Measurements from ENCODE around the gene ZBTB7C. TPM values are rescaled to one million over a fixed set of nuclear protein-coding genes. Genes with fewer than 3 reads are reported as not detected.

ZBTB7C gene
- total RNA-seq, 1 donor from 2014 or later: 2.6 TPM

DNA sequence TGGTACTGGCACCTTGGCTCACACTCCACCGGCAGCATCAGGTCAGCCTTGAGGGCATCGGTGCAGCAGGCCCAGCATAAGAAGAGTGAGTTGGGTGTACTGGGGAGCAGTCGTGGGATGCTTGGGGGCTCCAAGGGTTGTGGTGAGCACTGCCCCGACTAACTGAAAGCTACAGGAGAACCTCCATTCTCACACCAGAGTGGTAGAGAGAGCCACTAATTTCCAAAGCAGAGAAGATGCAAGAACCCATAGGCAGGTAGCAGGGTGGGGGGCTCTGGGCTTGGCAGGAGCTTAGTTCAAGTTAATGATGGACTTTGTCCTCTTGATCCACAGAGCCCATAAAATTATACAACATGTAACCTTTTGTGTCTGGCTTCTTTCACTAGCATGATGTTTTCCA is 330.7 kb downstream of the ZBTB7C start:
- intact Hi-C loops (cut with DNase I): no loop called here
- no peak for DNase-seq
- no peak for ATAC-seq (ENCODE audit: poor library complexity)

- intact Hi-C loops (cut with DNase I): no loop called here
- no peak for DNase-seq
- ATAC-seq (ENCODE audit: poor library complexity): no peak
Observed at GRCh38 chr18:48077291-48077690, 331.9 kb downstream of the ZBTB7C start.

- no peak for DNase-seq
- intact Hi-C loops (cut with DNase I): no loop called here
- no peak for ATAC-seq (ENCODE audit: poor library complexity)
Observed at GRCh38 chr18:48076461-48076860, 332.7 kb downstream of the ZBTB7C start.

DNA sequence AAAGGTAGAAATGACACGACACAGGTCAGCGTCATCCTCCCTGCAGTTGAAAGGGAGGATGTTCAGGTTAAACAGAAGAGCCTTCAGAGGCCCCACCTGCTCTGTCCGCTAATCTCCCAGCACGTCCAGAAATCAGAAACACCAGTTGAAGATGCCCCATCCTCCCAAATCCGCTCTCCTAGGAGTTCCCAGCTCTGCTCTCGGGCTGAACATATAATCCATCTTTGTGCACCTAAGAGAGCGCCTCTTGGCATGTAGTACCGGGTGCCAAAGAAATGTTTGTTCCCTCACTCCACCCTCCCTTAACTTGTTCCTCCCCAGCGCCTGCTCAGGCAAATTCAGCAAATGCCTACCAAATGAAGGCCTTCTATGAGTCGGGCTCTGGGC is 333.5 kb downstream of the ZBTB7C start:
- ATAC-seq (ENCODE audit: poor library complexity): no peak
- DNase-seq: no peak
- intact Hi-C loops (cut with DNase I): no loop called here

GRCh38 chr18:48074929-48075706 is 334.1 kb downstream of the ZBTB7C start:
- intact Hi-C loops (cut with DNase I): no loop called here
- ATAC-seq (ENCODE audit: poor library complexity) (no peak), DNase-seq (no peak)

DNA sequence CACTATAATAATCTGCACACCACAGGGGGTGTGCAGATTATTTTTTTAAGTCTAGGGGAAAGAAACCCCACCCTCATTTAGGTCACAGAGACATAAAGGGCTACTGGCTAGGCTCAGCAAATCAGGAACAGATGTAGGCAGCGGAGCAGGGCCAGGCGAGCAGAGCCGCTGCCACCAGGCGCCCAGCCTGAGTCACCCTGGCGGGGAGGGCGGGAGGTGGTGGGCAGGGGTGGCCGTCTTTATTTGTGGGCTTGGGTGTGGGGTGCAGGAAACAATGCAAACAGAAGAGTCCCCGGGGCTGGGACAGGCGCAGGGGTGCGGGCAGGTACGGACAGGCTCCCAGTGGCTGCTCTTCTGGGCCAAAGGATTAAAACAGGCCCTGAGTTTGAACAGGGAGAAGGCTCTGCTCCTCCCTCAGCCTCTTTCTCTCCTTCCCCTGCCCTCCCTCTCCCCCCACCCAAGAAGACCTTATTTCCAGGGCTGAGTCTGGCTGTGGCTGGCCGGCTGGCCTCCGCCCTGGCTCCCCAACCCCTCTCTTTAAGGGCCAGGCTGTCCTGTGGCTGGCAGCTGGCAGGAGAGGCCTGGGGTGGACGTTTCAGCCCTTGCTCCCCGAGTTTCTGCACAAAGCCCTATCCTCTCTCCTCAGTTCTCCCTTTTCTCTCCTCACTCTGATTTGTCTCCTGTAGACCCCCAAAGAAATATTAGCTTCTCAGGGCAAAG is 335.8 kb downstream of the ZBTB7C start:
- intact Hi-C loops (cut with DNase I): no loop called here
- ATAC-seq (ENCODE audit: poor library complexity) (no peak), DNase-seq (no peak)

DNA sequence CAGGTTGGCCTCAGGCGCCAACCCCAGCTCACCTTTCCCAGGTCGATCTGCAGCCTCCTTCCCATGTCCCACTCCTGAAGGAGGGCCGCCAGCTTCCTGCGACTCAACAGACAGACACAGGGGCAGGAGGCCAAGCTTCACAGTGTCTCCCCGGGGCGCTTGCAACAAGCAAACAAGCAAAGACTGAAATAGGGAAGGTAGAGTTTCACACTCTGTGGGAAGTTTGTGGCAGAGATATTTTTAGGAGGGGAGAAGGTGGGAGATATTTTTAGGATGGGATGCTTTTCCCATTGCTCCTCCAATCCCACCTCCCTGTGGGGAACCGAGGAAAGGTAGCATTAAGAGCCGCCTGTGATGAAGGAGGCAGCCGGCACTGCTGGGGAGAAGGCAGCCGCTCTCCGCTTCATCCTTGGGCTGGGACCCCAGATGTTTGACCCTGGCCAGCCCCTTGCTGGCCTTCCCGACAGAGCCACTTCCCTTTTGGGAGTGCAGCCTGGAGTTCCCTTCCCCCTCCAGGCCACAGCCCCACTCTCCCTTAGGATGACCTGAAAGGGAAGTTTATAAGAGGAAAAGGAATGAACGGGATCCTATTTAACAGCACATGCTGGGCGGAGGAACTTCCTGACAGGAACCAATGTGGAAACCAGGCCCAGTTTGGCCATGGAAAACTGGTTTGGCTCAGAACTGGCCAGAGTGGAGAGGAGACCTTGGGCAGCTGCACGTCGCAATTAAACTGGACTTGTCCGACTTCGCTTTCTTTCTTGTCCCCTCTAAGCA is 336.6 kb downstream of the ZBTB7C start:
- intact Hi-C loops (cut with DNase I): no loop called here
- DNase-seq: no peak

GRCh38 chr18:48068916-48069445 is 340.2 kb downstream of the ZBTB7C start:
- intact Hi-C loops (cut with DNase I): no loop called here
- DNase-seq (no peak), ATAC-seq (ENCODE audit: poor library complexity) (no peak)

More for the DNA sequence above, 336.6 kb downstream of the ZBTB7C start:
- peak; percentile 29 for ATAC-seq (ENCODE audit: poor library complexity)

DNA sequence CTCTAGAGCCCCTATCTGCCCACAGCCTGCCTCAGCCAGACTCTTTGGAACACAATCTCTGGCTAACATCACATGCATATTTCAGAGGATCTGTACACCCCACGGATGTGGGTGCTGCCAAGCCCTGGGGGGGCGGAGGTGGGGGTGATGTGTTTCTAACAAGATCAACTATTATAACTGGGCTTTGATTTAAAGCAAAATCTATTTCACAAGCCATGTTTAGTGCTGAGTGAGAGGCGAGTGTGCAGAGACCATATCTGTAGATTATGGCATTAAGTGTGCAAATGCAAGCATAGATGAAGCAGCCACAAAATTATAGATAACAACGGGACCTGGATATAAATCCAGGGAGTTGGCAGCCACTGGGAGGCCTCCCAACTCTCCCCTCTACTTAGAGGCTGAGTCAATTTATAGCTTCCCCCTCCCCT is 342.9 kb downstream of the ZBTB7C start:
- no peak for ATAC-seq (ENCODE audit: poor library complexity)
- intact Hi-C loops (cut with DNase I): no loop called here
- no peak for DNase-seq

DNA sequence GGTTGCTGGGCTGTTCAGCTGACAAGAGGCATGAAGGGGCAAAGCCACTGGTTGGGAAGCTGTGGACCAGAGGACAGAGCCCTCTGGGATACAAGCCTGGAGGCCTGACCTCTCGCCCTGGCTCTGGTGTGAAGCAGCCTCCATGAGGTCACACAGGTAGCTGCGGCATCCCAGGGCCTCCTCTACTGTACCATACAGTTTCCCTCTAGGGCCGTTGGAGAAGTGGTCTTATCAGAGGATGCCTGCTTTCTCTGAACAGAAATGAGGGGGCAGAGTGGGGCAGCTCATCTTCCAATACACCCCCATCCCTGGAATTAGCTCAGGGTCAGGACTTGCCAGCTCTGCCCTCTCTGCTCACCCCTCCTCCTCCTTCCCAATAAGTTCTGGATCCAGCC is 343.6 kb downstream of the ZBTB7C start:
- ATAC-seq (ENCODE audit: poor library complexity) (no peak), DNase-seq (no peak)
- intact Hi-C loops (cut with DNase I): no loop called here

DNA sequence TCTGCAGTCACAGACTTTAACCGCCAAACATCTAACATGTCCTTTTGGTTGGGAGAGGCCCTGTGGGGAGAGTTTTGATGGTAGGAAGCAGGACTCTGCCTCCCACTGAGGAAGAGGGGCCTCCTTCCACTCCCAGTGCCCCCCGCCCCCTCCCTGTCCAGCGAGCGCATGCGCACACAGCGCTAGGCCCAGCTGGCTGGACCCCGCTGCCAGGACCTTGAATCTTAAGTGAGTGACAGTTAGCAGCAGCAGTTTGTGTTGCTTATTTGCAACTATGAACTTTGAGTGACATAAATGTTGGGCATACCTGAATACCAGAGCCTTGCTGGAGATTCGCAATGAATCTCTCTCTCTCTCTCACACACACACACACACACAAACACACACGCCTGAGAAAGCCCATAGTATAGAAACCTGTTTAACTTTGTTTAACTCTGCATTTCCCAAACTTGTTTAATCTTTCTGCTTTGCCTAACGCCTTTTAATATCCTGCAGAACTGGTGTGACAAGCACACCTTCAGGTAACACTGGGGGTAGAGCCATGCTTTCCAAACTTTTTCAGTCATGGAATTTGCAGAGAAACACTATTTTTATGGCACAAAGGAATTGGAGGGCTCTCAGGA is 344.1 kb downstream of the ZBTB7C start:
- ATAC-seq (ENCODE audit: poor library complexity): no peak
- no peak for DNase-seq
- intact Hi-C loops (cut with DNase I): no loop called here

GRCh38 chr18:48061781-48062570 is 347.2 kb downstream of the ZBTB7C start:
- intact Hi-C loops (cut with DNase I): no loop called here

DNA sequence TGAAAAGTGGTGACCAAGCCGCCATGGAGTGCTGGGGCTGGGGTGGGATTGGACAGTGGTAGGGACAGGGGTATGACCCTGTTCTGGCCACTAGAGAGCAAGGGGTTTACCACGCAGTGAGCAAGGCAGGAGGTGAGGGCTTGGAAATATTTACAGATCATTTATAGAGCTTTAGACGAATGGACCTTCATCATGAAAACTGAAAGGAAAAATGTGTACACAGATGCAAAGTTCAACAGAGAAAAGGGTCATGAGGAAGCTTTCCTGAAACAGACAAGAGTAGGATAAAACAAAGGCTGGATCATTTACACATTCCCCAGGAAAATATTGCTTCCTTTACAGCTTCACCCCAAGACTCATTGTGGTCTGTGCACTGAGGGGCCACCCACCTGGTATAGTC is 348.2 kb downstream of the ZBTB7C start:
- DNase-seq (no peak), ATAC-seq (ENCODE audit: poor library complexity) (no peak)
- intact Hi-C loops (cut with DNase I): no loop called here

More at GRCh38 chr18:48061781-48062570, 347.2 kb downstream of the ZBTB7C start:
- no peak for DNase-seq
- no peak for ATAC-seq (ENCODE audit: poor library complexity)

GRCh38 chr18:48060346-48060745 is 348.8 kb downstream of the ZBTB7C start:
- ATAC-seq (ENCODE audit: poor library complexity) (no peak), DNase-seq (no peak)
- intact Hi-C loops (cut with DNase I): no loop called here

DNA sequence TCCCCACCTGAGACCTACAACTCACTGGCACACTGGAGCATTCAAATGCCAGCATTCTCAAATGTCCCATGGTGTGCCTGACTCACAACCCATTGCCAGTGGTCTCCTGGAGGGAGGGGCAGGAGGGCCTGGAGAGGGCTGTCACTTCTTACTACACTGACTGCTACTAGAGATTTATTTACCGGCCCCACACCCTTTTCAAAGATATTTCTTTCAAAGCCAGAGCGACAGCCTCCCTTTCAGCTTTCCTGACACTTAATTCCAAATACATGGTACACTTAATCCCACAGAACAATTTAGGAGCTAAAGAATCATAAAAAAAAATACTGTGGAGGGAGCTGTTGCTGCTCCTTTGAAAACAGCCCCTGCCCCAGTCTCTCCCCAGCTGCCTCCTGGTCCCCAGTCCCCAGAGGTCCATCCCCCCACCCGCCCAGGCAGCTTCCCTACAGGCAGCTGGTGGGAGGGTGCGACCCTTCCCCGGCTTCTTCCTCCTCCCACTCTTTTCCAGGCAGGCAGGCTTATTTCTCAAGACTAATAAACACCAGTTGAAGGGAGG is 349.6 kb downstream of the ZBTB7C start:
- DNase-seq (no peak), ATAC-seq (ENCODE audit: poor library complexity) (no peak)
- intact Hi-C loops (cut with DNase I): no loop called here

- no peak for DNase-seq
- no peak for ATAC-seq (ENCODE audit: poor library complexity)
- intact Hi-C loops (cut with DNase I): no loop called here
Observed at GRCh38 chr18:48058486-48058885, 350.7 kb downstream of the ZBTB7C start.

- ATAC-seq (ENCODE audit: poor library complexity) (no peak), DNase-seq (no peak)
- intact Hi-C loops (cut with DNase I): no loop called here
Observed at GRCh38 chr18:48057018-48057417, 352.2 kb downstream of the ZBTB7C start.

DNA sequence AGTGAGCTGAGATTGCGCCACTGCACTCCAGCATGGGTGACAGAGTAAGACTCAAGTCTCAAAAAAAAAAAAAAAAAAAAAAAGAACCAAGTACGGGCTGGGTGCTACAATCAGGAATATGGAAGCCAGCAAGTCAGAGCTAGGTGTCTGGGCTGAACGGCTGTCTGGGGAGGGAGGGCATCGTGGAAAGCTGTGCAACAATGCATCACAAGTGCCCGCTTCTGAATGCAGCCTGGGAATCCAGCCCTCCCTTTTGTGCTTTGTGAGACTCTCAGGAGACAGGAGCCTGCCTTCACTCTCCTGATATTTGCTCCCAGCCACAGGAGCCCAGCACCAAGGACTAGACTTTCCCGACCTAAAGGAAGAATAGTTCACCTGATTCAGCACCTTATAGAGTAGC is 353.8 kb downstream of the ZBTB7C start:
- intact Hi-C loops (cut with DNase I): no loop called here

More for the DNA sequence above, 353.8 kb downstream of the ZBTB7C start:
- no peak for ATAC-seq (ENCODE audit: poor library complexity)
- DNase-seq: no peak

Measured in Right ventricle myocardium superior (tissue), 1 donor.